ENCODE results near the gene ZNF761.
"Not testable (repeated sequence)": the region's sequence is repeated elsewhere in the genome, so short reads cannot be mapped to it uniquely, and the experiment has no call there.

ZNF761 gene

DNA sequence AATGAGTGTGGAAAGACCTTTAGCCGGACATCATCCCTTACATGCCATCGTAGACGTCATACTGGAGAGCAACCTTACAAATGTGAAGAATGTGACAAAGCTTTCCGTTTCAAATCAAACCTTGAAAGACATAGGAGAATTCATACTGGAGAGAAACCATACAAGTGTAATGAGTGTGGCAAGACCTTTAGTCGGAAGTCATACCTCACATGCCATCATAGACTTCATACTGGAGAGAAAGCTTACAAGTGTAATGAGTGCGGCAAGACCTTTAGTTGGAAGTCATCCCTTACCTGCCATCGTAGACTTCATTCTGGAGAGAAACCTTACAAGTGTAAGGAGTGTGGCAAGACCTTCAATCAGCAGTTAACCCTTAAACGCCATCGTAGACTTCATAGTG lies 24.0 kb downstream of the ZNF761 start:
- no peak for DNase-seq (ENCODE audit: insufficient read length, low spot score)
- FAIRE-seq, result no peak

DNA sequence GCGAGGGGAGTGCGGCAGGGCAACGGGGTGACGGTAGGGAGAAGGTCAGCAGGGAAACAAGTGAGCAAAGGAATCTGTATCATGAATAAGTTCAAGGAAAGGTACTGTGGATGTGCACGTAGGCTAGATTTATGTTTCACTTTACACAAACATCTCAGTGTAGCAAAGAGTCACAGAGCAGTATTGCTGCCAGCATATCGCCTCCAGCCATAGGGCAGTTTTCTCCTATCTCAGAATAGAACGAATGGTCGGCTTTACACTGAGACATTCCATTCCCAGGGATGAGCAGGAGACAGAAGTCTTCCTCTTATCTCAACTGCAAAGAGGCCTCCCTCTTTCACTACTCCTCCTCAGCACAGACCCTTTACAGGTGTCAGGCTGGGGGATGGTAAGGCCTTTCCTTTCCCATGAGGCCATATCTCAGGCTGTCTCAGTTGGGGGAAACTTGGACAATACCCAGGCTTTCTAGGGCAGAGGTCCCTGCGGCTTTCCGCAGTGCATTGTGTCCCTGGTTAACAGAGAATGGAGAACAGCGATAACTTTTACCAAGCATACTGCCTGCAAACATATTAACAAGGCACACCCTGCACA lies 28.4 kb downstream of the ZNF761 start:
- not testable (repeated sequence) for DNase-seq (ENCODE audit: insufficient read length, low spot score); FAIRE-seq

DNA sequence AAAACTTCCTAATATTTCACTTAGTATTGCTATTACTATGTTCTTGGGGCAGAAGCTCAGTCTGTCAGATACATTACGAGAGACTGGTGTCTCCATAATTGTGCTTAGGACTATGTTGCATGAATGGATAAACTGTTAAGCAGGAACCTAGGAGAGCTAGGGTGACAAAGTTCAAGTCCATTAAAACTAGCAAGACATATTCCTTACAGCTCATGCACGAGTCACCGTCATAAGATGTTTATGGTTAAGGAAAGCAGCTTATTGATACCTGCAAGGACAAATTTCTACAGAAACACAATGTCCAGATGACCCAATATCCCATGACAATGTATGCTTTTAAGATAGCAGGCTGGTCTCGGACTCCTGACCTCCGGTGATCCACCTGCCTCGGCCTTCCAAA lies 30.1 kb downstream of the ZNF761 start:
- FAIRE-seq (no peak), DNase-seq (ENCODE audit: insufficient read length, low spot score) (no peak)

DNA sequence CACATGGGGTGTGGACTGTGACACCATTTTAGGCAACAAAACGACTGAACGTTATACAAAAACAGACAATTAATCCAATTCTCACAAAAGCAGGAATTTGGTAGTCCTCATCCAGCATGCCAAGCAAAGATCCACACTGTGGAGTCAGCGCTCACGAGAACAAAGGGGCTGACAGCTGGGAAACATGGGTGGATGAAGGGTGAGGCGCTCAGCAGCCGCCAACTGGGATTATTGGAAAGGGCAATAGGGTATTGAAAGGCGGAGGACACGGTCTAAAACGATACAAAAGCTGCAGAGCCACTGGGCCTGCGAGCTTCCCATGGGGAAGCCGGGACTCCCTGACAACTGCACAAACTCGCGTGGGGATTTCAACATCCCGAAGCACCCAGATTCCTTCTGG lies 31.1 kb downstream of the ZNF761 start:
- DNase-seq (ENCODE audit: insufficient read length, low spot score), result no peak
- FAIRE-seq, result no peak

DNA sequence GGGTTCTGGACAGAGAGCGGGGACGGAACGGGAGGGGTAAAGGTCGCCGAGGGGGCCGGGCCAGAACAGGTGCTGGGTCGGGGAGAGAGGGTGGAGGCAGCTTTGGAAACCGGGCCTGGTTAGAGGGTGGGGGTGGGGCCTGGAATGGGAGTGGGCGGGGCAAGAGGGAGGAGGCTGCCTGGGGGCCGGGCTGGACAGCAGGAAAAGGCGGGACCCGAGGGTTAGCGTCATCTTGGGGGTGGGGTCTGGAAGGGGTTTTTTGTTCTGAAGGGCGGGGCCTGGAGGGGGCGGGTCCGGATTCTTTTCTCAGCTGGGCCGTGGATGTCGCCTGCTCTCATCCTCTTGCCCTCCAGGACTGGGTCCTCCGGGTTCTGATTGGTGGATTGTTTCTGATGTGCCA lies 31.5 kb downstream of the ZNF761 start:
- no peak for DNase-seq (ENCODE audit: insufficient read length, low spot score)
- no peak for FAIRE-seq

DNA sequence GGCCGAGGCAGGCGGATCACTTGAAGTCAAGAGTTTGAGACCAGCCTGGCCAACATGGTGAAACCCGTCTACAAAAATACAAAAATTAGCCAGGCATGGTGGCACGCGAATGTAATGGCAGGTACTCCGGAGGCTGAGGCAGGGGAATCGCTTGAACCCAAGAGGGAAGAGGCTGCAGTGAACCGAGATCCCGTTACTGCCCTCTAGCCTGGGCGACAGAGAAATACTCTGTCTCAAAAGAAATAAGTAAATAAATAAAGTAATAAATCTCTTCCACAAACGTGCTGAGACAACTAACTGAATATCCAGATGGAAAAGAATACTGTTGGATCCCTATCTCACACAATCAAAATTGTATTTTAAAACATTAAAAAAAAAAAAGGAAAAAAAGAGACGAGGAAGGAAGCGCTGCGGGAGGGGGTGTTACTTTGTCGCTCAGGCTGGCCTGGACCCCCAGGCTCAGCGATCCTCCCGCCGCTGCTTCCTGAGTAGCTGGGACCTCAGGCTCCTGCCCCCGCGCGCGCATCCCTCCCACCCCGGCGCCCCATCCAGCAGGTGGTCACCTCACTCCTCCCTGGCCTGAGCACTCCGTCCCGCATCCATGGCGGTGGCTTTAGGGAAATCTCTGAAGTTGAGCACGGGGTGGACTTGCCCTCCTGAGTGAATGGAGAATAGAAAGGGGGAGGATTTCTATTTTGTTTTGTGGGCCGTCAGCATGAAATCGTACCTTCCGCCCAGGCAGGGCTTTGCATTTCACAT lies 35.1 kb downstream of the ZNF761 start:
- no peak for DNase-seq (ENCODE audit: insufficient read length, low spot score)
- no peak for FAIRE-seq

DNA sequence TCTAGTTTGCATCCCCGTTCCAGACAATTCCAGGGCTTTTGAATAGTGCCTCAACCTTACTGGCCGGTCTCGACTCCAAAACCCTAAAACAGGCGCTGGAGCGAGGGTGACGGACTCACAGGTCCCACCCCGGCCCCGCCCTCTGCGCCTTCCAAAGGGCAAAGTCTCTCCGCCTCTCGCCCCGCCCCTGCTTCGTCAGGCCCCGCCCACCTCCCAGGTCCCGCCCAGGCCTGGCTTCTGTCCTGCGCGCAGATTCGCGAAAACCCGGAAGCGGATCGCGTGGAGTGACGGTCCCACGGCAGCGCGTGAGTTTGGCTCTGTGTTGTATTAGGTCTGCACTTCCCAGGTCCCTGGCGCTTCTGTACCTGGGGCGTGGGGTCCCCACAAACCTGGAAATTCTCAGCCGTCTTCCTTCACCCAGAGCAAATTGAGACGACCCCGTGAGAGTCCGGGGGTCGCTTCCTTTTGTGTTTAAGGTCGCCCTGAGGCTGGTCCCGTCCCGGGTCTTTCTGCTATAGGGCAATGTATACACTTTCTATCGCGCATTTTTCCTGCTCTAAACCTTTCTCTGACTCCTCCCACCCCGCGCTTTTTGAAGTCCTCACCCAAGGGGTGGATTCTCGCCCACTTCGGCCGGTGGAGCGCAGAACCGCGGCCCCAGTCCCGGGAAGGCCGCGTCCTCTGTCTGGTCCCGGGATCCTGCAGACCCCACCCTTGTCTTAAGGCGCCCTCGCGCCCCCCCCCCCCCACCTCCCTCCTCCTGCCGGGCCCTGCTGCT lies 35.9 kb downstream of the ZNF761 start, which contains the start of gene ZNF813:
Gene ZNF813, plus strand, starts transcription at position 249 of the 778 bp plus-strand sequence. CDS start 16,090 bp downstream, outside the sequence.
- FAIRE-seq (peak; percentile 79), DNase-seq (ENCODE audit: insufficient read length, low spot score) (peak; percentile 71)

DNA sequence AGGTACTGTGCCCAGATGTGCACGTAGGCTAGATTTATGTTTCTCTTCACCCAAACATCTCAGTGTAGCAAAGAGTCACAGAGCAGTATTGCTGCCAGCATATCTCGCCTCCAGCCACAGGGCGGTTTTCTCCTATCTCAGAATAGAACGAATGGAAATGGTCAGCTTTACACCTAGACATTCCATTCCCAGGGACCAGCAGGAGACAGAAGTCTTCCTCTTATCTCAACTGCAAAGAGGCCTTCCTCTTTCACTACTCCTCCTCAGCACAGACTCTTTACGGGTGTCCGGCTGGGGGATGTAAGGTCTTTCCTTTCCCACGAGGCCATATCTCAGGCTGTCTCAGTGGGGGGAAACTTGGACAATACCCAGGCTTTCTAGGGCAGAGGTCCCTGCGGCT lies 36.8 kb downstream of the ZNF761 start:
- not testable (repeated sequence) for FAIRE-seq

DNA sequence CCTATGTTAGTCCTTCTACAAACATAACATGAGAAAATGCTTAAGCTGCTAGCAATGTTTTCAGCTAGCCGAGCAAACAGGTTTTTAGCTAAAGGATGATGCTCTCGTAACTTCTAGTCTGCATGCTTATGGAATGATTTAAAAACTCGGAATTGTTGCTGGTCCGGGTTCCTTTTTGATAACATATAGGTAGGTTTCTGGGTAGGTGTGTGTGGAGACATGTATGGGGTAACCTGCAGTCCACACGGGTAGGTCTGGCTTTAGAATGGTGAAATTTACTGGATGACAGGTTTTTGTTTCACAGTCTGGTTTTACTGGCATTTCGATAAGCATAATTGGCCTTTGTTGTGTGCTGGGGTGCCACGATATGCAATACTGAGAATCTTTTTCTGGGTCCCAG lies 40.1 kb downstream of the ZNF761 start:
- DNase-seq (ENCODE audit: insufficient read length, low spot score) (no peak), FAIRE-seq (no peak)

More for the DNA sequence above, 36.8 kb downstream of the ZNF761 start:
- DNase-seq (ENCODE audit: insufficient read length, low spot score), result not testable (repeated sequence)

DNA sequence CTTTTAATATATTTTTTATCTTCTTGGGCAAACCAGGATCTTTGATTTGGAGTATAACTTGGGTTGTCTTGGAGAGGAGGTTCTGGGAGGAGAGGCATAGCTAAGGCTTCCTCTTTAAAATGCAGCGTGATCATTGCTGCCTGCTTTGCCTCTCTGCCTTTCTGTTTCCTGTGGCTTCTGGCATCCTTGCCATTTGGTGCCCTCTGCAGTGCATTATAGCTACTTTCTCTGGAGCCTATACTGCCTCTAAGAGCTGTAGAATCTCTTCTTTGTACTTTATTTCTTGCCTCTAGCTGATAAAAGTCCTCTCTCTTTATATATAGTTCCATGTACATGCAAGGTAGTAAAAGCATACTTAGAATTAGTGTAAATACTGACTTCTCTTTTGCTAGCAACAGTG lies 43.0 kb downstream of the ZNF761 start:
- not testable (repeated sequence) for FAIRE-seq; DNase-seq (ENCODE audit: insufficient read length, low spot score)

DNA sequence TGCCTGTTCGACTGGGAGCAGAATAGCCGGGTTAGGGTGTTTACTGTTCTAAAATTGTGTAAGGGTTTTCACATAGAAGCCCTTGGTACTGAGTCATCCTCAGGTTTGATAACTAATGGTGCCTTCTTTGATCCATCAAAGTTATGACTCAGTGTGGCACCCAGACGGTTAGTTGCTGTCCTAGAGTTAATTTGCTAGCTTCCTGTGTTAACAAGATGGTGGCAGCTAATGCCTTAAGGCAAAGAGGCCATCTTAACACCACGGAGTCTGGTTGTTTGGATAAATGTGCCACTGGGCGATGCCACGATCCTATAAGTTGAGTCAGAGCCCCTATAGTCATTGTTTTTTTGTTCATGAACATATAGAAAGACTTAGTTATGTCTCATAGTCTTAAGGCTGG lies 43.7 kb downstream of the ZNF761 start:
- not testable (repeated sequence) for DNase-seq (ENCODE audit: insufficient read length, low spot score); FAIRE-seq

DNA sequence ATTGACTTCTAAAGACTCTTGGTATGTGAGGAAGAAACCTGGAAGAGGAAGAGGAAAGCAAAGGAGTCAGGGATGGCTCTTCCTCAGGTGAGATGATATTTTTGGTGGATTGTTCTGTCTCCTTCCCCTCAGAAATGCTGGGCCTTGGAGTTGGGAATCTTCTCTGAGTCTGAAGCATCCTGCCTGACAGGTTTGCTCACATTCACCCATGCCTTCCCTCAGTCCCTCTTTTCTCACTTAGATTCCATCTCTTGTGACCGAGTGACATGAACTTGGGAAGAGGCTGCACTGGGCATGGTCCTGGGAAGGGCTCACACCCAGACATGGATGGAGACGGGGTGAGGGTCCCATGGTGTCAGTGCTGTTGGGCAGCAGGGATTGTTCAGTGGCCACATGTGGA lies 52.0 kb downstream of the ZNF761 start:
- not testable (repeated sequence) for FAIRE-seq

DNA sequence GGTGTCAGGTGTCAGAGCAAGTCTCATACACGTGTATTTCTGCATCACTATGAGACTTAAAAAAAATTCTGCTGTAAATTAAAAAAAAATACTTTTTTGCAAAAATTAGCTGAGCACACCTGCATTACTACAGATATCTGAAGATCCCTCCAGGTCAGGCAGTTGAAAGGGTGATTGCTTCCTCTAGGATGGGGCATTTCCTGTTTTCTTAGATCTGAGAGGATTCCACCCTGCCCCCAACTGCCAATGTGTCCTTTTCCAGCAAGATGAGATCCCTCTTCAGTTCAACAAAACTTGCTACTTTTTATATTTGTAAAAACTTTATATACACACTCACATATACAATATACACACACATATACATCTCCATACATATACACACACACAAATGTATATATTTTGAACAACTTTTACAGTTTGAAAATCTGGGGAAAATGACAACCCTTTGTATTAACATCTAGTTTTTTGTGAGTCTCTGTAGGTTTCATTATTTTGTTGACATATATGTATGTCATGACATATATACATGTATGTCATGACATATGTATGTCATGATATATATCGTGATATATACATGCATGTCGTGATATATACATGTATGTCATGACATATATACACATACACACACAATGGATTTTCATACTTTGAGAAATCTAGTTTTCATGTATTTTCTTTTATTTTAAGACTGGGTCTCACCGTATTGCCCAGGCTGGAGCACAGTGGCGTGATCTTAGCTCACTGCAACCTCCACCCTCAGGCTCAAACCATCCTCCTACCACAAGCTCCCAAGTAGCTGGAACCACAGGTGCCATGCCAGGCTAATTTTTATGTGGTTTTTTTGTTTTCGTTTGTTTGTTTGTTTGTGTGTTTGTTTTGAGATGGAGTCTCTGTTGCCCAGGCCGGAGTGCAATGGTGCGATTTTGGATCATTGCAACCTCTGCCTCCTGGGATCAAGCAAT lies 53.5 kb downstream of the ZNF761 start:
- FAIRE-seq, result no peak
- DNase-seq (ENCODE audit: insufficient read length, low spot score), result no peak

More for the DNA sequence above, 52.0 kb downstream of the ZNF761 start:
- not testable (repeated sequence) for DNase-seq (ENCODE audit: insufficient read length, low spot score)

DNA sequence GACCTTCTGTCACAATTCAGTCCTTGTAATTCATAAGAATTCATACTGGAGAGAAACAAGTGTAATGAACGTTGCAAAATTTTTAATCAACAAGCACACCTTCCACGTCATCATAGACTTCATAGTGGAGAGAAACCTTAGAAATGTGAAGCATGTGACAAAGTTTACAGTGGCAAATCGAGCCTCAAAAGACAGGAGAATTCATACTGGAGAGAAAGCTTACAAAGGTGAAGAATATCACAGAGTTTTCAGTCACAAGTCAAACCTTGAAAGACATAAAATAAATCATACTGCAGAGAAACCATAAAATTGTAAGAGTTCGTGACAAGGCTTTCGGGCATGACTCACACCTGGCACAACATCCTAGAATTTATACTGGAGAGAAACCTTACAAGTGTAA lies 60.4 kb downstream of the ZNF761 start:
- DNase-seq (ENCODE audit: insufficient read length, low spot score) (no peak), FAIRE-seq (no peak)

DNA sequence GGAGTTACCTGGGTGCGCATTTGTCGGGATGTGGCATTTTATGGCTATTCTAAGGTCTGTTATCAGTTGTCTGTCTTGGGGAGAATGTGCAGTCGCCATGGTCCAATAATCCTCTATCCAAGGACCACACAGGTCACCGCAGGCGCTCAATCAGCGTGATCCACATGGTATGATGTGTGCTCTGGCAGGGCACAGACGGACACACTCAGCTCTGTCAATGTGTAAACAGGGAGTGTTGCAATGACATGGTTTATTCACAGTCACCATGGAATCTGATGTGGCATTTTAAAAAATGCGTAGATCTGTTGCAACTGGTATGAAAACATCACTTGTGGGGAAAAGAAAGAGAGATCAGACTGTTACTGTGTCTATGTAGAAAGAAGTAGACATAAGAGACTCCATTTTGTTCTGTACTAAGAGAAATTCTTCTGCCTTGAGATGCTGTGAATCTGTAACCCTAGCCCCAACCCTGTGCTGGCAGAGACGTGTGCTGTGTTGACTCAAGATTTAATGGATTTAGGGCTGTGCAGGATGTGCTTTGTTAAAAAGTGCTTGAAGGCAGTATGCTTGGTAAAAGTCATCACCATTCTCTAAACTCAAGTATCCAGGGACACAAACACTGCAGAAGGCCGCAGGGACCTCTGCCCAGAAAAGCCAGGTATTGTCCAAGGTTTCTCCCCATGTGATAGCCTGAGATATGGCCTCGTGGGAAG lies 65.7 kb downstream of the ZNF761 start:
- DNase-seq (ENCODE audit: insufficient read length, low spot score); FAIRE-seq: not testable (repeated sequence)

DNA sequence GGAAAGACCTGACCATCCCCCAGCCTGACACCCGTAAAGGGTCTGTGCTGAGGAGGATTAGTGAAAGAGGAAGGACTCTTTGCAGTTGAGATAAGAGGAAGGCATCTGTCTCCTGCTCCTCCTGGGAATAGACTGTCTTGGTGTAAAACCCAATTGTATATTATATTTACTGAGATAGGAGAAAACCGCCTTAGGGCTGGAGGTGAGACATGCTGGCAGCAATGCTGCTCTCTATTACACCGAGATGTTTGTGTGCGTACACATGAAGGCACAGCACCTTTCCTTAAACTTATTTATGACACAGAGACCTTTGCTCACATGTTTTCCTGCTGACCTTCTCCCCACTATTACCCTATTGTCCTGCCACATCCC lies 66.2 kb downstream of the ZNF761 start:
- not testable (repeated sequence) for DNase-seq (ENCODE audit: insufficient read length, low spot score); FAIRE-seq

DNA sequence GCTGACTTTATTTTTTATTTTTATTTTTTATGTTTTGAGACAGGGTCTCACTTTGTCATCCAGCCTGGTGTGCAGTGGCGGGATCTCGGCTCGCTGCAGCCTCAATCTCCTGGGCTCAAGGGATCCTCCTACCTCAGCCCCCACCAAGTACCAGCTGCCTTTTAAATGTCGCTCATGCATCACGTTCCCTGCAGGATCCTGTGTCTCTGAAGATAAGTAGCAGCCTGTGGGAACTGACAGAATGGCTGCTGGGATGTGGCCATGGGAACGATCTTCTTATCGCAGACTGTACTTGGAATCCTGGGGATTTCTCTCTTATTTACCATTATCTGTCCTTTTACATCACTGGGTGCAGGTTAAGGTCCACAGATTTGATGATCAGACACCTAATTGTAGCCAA lies 71.4 kb downstream of the ZNF761 start:
- not testable (repeated sequence) for FAIRE-seq; DNase-seq (ENCODE audit: insufficient read length, low spot score)

DNA sequence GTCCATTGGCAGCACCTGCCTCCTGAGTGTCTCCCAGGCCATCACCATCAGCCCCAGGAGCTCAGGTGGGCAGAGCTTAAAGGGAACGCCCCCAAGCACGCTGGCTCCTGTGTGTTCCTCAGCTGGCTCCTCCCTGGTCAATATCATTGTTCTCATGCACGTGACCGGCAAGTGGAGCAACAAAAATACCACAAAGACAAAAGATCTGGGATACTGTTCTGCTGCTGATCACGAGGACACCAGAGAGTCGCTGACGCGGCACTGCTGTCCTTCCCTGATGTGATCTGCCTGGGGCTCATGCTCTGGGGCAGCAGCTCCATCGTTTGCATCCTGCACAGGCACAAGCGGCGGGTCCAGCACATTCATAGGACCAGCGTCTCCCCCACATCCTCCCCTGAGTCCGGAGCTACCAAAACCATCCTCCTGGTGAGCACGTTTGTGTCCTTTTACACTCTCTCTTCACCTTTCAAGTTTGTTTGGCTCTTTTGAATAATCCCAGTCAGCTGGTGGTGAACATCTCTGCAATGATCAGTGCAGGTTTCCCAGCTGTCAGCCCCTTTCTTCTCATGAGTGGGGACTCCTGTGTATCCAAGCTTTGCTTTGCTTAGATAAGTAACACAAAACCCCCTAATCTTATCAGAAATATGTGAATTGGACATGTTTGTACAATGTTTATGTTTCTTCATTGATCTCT lies 72.0 kb downstream of the ZNF761 start:
- not testable (repeated sequence) for FAIRE-seq

DNA sequence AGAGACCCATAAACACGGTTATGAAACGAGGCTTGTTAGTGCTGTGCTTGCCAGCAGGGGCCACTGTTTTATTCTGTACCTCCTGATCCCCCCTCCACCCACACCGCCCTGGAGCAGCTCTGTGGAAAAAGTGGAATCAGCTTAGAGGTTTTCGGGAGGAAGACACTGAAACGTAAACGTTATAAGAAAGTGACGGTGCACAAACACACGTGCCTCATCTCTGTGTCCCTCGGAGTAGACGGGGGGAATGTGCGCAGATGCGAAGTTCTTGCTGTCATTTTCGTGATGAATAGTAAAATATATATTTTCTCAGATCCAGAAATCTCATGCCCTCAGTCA lies 72.5 kb downstream of the ZNF761 start:
- FAIRE-seq; DNase-seq (ENCODE audit: insufficient read length, low spot score): not testable (repeated sequence)

More for the DNA sequence above, 72.0 kb downstream of the ZNF761 start:
- DNase-seq (ENCODE audit: insufficient read length, low spot score), result not testable (repeated sequence)
